HL-60 (cell line): ENCODE data around the gene PIP5K1B.

Experiments
- CTCF ChIP-seq: IDR thresholded peaks from one replicate; pipeline ENCODE4 v1.5.1; 2011; ENCODE audit warnings: low read length, control low read depth, inconsistent platforms; ENCODE audit not compliant: insufficient read depth
- GABPA ChIP-seq: IDR thresholded peaks from 2 replicates; pipeline ENCODE4 v1.6.1; 2012; ENCODE audit warnings: low read depth
- POLR2AphosphoS5 ChIP-seq: IDR thresholded peaks from 2 replicates; pipeline ENCODE4 v1.6.1; 2012; ENCODE audit warnings: low read depth
- SPI1 ChIP-seq: IDR thresholded peaks from 2 replicates; pipeline ENCODE4 v1.6.1; 2012; ENCODE audit warnings: low read depth, mild to moderate bottlenecking, borderline replicate concordance

- TF ChIP-seq CTCF (no peak), POLR2AphosphoS5 (no peak), SPI1 (no peak), GABPA (no peak)
These were observed 270.5 kb downstream of the PIP5K1B start for GRCh38 chr9:68975365-68976043.
